Fibroblast of lung (primary cell): ENCODE measurements around the gene RBCK1.

Experiments used
- EZH2 ChIP-seq: IDR thresholded peaks from 2 replicates; pipeline ENCODE4 v1.5.1; 2012; ENCODE audit warnings: low read length, control low read depth, mild to moderate bottlenecking; ENCODE audit errors: missing control alignments
- TF ChIP-seq, protein P1 (sequence below), 2 donors: IDR thresholded peaks in 1 of 2; conservative IDR thresholded peaks in 1 of 2; 1 replicate in 1 of 2; 2 replicates in 1 of 2; pipeline ENCODE4 v1.5.1; 2011 to 2012; ENCODE audit warnings: low read length in 2 of 2, control low read depth in 1 of 2, inconsistent platforms in 1 of 2, low read depth in 1 of 2, mild to moderate bottlenecking in 1 of 2

DNA sequence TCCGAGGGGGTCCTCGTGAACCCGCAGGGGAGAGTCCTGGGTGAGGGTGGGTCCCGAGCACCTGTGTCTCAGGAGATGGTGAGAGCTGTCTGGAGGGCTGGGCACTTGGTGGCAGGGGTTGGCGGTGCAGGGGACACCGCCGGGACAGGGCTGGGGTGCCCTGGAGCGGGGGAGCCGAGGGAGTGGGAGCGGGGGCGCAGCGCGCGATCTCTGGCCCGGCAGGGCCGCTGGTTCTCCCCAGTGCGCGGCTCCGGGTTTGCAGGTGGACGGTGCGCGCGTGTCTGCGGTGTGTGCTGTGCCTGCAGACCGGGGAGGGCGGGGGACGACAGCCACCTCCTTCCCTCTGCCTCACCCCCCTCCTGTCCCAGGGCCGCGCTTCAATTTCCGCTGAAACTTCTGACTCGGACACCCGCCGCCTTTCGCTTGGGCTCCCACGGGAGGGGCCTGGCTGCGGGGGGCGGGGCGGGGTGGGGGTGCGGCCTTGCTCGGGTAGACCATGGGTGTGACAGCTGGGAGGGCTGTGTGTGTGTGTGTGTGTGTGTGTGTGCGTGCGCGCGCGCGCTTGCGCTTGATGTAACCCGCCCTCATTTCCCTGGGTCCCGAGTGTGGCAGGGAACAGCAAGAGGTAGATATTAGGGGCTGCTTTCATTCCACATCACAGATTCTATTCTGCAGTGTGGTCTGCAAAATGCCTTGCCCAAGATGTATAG, 26.4 kb upstream of the RBCK1 start:
- TF ChIP-seq, protein P1, sequence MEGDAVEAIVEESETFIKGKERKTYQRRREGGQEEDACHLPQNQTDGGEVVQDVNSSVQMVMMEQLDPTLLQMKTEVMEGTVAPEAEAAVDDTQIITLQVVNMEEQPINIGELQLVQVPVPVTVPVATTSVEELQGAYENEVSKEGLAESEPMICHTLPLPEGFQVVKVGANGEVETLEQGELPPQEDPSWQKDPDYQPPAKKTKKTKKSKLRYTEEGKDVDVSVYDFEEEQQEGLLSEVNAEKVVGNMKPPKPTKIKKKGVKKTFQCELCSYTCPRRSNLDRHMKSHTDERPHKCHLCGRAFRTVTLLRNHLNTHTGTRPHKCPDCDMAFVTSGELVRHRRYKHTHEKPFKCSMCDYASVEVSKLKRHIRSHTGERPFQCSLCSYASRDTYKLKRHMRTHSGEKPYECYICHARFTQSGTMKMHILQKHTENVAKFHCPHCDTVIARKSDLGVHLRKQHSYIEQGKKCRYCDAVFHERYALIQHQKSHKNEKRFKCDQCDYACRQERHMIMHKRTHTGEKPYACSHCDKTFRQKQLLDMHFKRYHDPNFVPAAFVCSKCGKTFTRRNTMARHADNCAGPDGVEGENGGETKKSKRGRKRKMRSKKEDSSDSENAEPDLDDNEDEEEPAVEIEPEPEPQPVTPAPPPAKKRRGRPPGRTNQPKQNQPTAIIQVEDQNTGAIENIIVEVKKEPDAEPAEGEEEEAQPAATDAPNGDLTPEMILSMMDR (conservative IDR thresholded peaks at IDR 0.05 in 1 of 2, IDR thresholded peaks at IDR 0.05 in 1 of 2; ENCODE audit: low read depth in 1 of 2, low read length in 2 of 2), result no peak
- no peak for TF ChIP-seq EZH2
